ENCODE measurements around the gene RBM44. TPM values are rescaled to one million over a fixed set of nuclear protein-coding genes. Genes with fewer than 3 reads are reported as not detected.
"Not testable (repeated sequence)": the region's sequence is repeated elsewhere in the genome, so short reads cannot be mapped to it uniquely, and the experiment has no call there.

The RBM44 gene
- total RNA-seq, 2 experiments from 2014 or later = 0.37 to 0.73 TPM

DNA sequence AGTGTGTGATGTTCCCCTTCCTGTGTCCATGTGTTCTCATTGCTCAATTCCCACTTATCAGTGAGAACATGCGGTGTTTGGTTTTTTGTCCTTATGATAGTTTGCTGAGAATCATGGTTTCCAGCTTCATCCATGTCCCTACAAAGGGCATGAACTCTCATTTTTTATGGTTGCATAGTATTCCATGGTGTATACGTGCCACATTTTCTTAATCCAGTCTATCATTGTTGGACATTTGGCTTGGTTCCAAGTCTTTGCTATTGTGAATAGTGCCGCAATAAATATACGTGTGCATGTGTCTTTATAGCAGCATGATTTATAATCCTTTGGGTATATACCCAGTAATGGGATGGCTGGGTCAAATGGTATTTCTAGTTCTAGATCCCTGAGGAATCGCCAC is 14.9 kb upstream of the RBM44 start:
- H3K4me3 Mint-ChIP-seq; DNase-seq; ATAC-seq; H3K27me3 Mint-ChIP-seq (ENCODE audit: low read depth); POLR2A ChIA-PET; H3K4me1 Mint-ChIP-seq (ENCODE audit: low read depth); H3K27ac Mint-ChIP-seq: not testable (repeated sequence)
- Mint-ChIP-seq H3K9me3 (ENCODE audit: insufficient read depth) (peaks cover 11% of the 10 kb centered on the region), H3K36me3 (ENCODE audit: low read depth) (peaks cover 78% of the 10 kb centered on the region)
- CTCF ChIA-PET = interaction anchor here (1.1 kb wide), 1 partner anchor 9 kb away, joined by 3 read pairs; no protein-coding TSS in a partner anchor

GRCh38 chr2:237786936-237787335 is 11.6 kb upstream of the RBM44 start:
- Mint-ChIP-seq H3K36me3 (ENCODE audit: low read depth) (peaks cover 52% of the 10 kb centered on the region), H3K27ac (no peak overlapping the region), H3K27me3 (ENCODE audit: low read depth) (no peaks in the 10 kb centered on the region), H3K9me3 (ENCODE audit: insufficient read depth) (peaks cover 11% of the 10 kb centered on the region), H3K4me3 (no peak overlapping the region), H3K4me1 (ENCODE audit: low read depth) (peaks cover 3% of the 10 kb centered on the region)
- ATAC-seq (no peak), DNase-seq (no peak)
- ChIA-PET CTCF (interaction anchor here (1.8 kb wide), 1 partner anchor 12 kb away, joined by 5 read pairs; no protein-coding TSS in a partner anchor), POLR2A (no interaction called here)

DNA sequence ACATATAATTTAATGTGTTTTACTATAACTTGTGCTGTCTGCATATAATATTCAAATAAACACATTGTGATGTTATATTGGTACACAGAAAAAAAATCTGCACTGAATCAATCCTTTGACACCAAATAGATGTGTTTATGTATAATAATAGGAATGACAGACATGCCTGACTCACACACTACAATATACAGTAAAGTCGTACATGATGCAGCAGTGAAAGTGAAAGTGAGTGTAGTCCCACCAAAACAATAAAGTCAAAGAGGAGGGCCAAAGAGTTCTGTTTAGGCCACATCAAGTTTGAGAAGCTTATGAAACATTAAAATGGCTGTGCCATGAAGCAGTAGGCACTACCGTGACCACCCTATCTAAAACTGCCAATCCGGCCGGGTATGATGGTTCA is 8.2 kb upstream of the RBM44 start:
- ATAC-seq (no peak), DNase-seq (no peak)
- Mint-ChIP-seq H3K36me3 (ENCODE audit: low read depth) (peaks cover 26% of the 10 kb centered on the region), H3K9me3 (ENCODE audit: insufficient read depth) (peaks cover 11% of the 10 kb centered on the region), H3K27me3 (ENCODE audit: low read depth) (no peaks in the 10 kb centered on the region), H3K27ac (no peak overlapping the region), H3K4me3 (no peak overlapping the region), H3K4me1 (ENCODE audit: low read depth) (peaks cover 3% of the 10 kb centered on the region)
- ChIA-PET POLR2A (no interaction called here), CTCF (no interaction called here)

DNA sequence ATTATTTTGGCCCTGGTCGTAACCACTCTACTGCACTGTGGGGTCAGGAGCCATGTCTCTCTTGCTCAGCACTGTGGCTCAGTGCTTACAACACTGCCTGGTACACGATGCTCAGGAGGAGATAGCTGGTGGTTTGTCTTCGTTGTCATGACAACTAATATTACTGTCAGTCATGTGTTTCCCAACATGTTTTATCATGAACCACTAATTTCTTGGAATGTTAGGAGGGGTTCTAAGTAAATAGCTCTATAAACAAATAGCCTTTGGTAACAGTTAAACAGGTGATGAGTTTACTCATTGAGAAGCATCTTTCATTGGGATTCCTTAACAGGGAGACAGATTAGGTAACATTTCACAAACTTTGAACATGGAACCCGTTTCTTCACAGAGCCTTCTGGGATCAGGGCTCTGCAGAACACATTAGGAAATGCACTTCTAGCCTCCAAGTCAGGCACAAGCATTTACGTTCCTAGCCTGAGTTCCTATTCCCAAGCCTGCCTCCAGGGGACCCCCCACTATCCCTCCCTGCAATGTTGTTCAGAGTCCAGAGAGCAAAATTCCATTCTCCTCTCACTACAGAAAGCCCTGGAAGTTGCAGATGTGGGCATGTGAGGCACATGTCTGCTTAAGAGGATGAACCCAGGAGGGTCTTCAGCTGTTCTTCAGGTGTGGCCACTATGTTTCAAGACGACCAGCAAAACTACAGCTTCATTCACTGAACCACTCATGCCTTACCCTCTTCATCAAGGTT is 6.4 kb upstream of the RBM44 start:
- ATAC-seq (no peak), DNase-seq (no peak)
- H3K9me3 Mint-ChIP-seq (ENCODE audit: insufficient read depth) = peaks cover 5% of the 10 kb centered on the region
- H3K4me3 Mint-ChIP-seq = no peak overlapping the region
- ChIA-PET POLR2A (no interaction called here), CTCF (no interaction called here)
- peaks cover 3% of the 10 kb centered on the region for H3K4me1 Mint-ChIP-seq (ENCODE audit: low read depth)
- peaks cover 12% of the 10 kb centered on the region for H3K36me3 Mint-ChIP-seq (ENCODE audit: low read depth)
- H3K27ac Mint-ChIP-seq = no peak overlapping the region
- no peaks in the 10 kb centered on the region for H3K27me3 Mint-ChIP-seq (ENCODE audit: low read depth)

GRCh38 chr2:237797253-237797652 is 1.3 kb upstream of the RBM44 start:
- POLR2A ChIA-PET = no interaction called here
- CTCF ChIA-PET = no interaction called here

GRCh38 chr2:237799060-237799428 is 465 bp downstream of the RBM44 start:
- CTCF ChIA-PET = no interaction called here
- ATAC-seq (no peak), DNase-seq (no peak)
- H3K4me3 Mint-ChIP-seq = no peak overlapping the region
- POLR2A ChIA-PET = no interaction called here
- no peaks in the 10 kb centered on the region for H3K9me3 Mint-ChIP-seq (ENCODE audit: insufficient read depth)
- H3K27me3 Mint-ChIP-seq (ENCODE audit: low read depth) = no peaks in the 10 kb centered on the region
- H3K36me3 Mint-ChIP-seq (ENCODE audit: low read depth) = no peaks in the 10 kb centered on the region
- no peak overlapping the region for H3K27ac Mint-ChIP-seq
- H3K4me1 Mint-ChIP-seq (ENCODE audit: low read depth) = no peaks in the 10 kb centered on the region

More at GRCh38 chr2:237797253-237797652, 1.3 kb upstream of the RBM44 start:
- Mint-ChIP-seq H3K4me1 (ENCODE audit: low read depth) (no peaks in the 10 kb centered on the region), H3K36me3 (ENCODE audit: low read depth) (no peaks in the 10 kb centered on the region), H3K4me3 (no peak overlapping the region), H3K27ac (no peak overlapping the region), H3K9me3 (ENCODE audit: insufficient read depth) (no peaks in the 10 kb centered on the region), H3K27me3 (ENCODE audit: low read depth) (no peaks in the 10 kb centered on the region)
- DNase-seq (no peak), ATAC-seq (no peak)

GRCh38 chr2:237801466-237801865 is 2.9 kb downstream of the RBM44 start:
- Mint-ChIP-seq H3K4me1 (ENCODE audit: low read depth) (no peaks in the 10 kb centered on the region), H3K9me3 (ENCODE audit: insufficient read depth) (no peaks in the 10 kb centered on the region), H3K27me3 (ENCODE audit: low read depth) (no peaks in the 10 kb centered on the region), H3K4me3 (no peak overlapping the region), H3K27ac (no peak overlapping the region), H3K36me3 (ENCODE audit: low read depth) (no peaks in the 10 kb centered on the region)
- ChIA-PET POLR2A (no interaction called here), CTCF (no interaction called here)
- DNase-seq = no peak
- ATAC-seq = no peak

- Mint-ChIP-seq H3K27ac (no peak overlapping the region), H3K4me3 (no peak overlapping the region)
- POLR2A ChIA-PET = no interaction called here
Measured at GRCh38 chr2:237806334-237806733, 7.8 kb downstream of the RBM44 start.

GRCh38 chr2:237815637-237816036 is 17.1 kb downstream of the RBM44 start:
- H3K36me3 Mint-ChIP-seq (ENCODE audit: low read depth) = no peaks in the 10 kb centered on the region
- H3K4me1 Mint-ChIP-seq (ENCODE audit: low read depth) = no peaks in the 10 kb centered on the region
- peaks cover 24% of the 10 kb centered on the region for H3K27me3 Mint-ChIP-seq (ENCODE audit: low read depth)
- POLR2A ChIA-PET = no interaction called here
- H3K4me3 Mint-ChIP-seq = no peak overlapping the region
- H3K9me3 Mint-ChIP-seq (ENCODE audit: insufficient read depth) = no peaks in the 10 kb centered on the region
- no peak overlapping the region for H3K27ac Mint-ChIP-seq
- CTCF ChIA-PET = no interaction called here
- DNase-seq (no peak), ATAC-seq (no peak)

More at GRCh38 chr2:237806334-237806733, 7.8 kb downstream of the RBM44 start:
- Mint-ChIP-seq H3K27me3 (ENCODE audit: low read depth) (peaks cover 11% of the 10 kb centered on the region), H3K36me3 (ENCODE audit: low read depth) (no peaks in the 10 kb centered on the region), H3K9me3 (ENCODE audit: insufficient read depth) (no peaks in the 10 kb centered on the region), H3K4me1 (ENCODE audit: low read depth) (no peaks in the 10 kb centered on the region)
- CTCF ChIA-PET = no interaction called here
- ATAC-seq (no peak), DNase-seq (no peak)

GRCh38 chr2:237816531-237816930 is 18.0 kb downstream of the RBM44 start:
- ChIA-PET POLR2A (interaction anchor here (0.5 kb wide), 1 partner anchor 484 kb away, joined by 3 read pairs; no protein-coding TSS in a partner anchor), CTCF (interaction anchor here (0.9 to 1.1 kb wide), 2 partner anchors 72 to 239 kb away, joined by 3 to 4 read pairs; no protein-coding TSS in a partner anchor)
- no peak for ATAC-seq
- Mint-ChIP-seq H3K36me3 (ENCODE audit: low read depth) (no peaks in the 10 kb centered on the region), H3K27me3 (ENCODE audit: low read depth) (peaks cover 24% of the 10 kb centered on the region), H3K9me3 (ENCODE audit: insufficient read depth) (no peaks in the 10 kb centered on the region), H3K4me1 (ENCODE audit: low read depth) (no peaks in the 10 kb centered on the region), H3K27ac (no peak overlapping the region), H3K4me3 (no peak overlapping the region)
- DNase-seq = no peak

DNA sequence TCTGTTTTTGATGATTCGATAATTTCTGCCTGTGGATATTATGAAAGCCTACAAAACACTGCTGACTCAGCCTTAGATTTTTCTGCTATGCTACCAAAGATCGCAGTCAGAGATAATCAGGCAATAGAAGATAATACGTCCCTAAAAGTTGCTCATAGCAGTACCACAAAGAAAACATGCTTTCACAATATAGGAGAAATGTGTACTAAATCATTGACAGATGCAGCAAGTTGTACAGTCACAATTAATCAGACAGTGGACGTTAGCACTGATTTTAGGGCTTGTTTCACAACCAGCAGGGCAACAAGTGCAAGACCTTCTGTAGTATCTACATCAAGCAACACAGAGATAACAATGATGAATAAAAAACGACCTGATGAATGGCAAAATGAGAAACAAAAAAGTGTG is 19.5 kb downstream of the RBM44 start:
- H3K27me3 Mint-ChIP-seq (ENCODE audit: low read depth) = peaks cover 17% of the 10 kb centered on the region
- H3K4me3 Mint-ChIP-seq = no peak overlapping the region
- H3K27ac Mint-ChIP-seq = no peak overlapping the region
- no peak for ATAC-seq
- no peaks in the 10 kb centered on the region for H3K9me3 Mint-ChIP-seq (ENCODE audit: insufficient read depth)
- DNase-seq = no peak
- no peaks in the 10 kb centered on the region for H3K4me1 Mint-ChIP-seq (ENCODE audit: low read depth)
- ChIA-PET POLR2A (no interaction called here), CTCF (no interaction called here)
- H3K36me3 Mint-ChIP-seq (ENCODE audit: low read depth) = no peaks in the 10 kb centered on the region

GRCh38 chr2:237819231-237819630 is 20.7 kb downstream of the RBM44 start:
- CTCF ChIA-PET = interaction anchor here (1.0 to 1.2 kb wide), 2 partner anchors 306 to 444 kb away, joined by 3 to 5 read pairs; no protein-coding TSS in a partner anchor
- H3K27ac Mint-ChIP-seq = no peak overlapping the region
- H3K27me3 Mint-ChIP-seq (ENCODE audit: low read depth) = peaks cover 17% of the 10 kb centered on the region
- no peak overlapping the region for H3K4me3 Mint-ChIP-seq
- no peaks in the 10 kb centered on the region for H3K9me3 Mint-ChIP-seq (ENCODE audit: insufficient read depth)
- no peaks in the 10 kb centered on the region for H3K36me3 Mint-ChIP-seq (ENCODE audit: low read depth)
- ATAC-seq (no peak), DNase-seq (no peak)
- H3K4me1 Mint-ChIP-seq (ENCODE audit: low read depth) = no peaks in the 10 kb centered on the region
- POLR2A ChIA-PET = interaction anchor here (0.7 kb wide), 1 partner anchor 72 kb away, joined by 3 read pairs; no protein-coding TSS in a partner anchor
